GM10266 (cell line): Measurements from ENCODE around the gene PITX3.

Experiments
- DNase-seq: peaks from one replicate; pipeline ENCODE4 v3.0.0; 2012; ENCODE audit errors: extremely low spot score
- TF ChIP-seq, protein P1 (sequence below): IDR thresholded peaks from 2 replicates; pipeline ENCODE4 v1.5.1; 2012; ENCODE audit warnings: mild to moderate bottlenecking, low read depth; ENCODE audit not compliant: control insufficient read depth, insufficient read depth; ENCODE audit errors: missing control alignments

The PITX3 gene

DNA sequence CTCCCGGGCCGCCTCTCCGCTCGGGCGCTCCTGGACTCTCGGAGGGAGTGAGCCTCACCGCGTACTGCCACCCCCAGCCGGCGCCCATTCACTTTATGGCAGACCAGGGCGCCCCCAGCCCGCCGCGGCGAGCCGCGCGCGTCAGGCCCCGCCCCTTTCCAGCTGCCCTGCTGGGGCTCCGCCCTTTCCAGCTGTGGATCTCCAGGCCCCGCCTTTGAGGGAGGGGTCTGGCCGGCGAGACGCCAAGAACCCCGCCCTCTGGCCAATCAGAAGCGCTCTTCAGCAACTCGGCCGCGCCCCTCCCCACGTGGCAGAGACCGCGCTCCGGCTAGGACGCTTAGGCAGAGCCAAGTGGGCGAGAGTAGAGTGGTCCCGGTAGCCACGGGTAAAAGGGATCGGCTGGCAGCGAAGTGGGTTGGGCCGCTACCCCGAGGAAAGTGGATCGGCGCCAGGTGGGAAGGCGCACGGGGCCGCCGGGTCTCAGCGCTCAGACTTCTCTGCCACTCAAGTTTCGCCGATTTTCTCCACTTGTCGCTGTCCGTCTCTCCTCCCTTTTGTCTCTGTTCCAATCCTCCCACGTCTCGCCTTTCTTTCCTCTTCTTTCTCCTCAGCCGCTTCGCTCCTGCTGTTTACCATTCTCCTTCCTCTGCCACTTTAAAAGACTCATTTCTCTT, at the start of gene PITX3:
TSS of gene PITX3 (minus strand) at position 69 of the 674 bp plus-strand sequence. CDS start 9,432 bp downstream, outside the sequence.
- peak; percentile 98 for DNase-seq
- TF ChIP-seq, protein P1, sequence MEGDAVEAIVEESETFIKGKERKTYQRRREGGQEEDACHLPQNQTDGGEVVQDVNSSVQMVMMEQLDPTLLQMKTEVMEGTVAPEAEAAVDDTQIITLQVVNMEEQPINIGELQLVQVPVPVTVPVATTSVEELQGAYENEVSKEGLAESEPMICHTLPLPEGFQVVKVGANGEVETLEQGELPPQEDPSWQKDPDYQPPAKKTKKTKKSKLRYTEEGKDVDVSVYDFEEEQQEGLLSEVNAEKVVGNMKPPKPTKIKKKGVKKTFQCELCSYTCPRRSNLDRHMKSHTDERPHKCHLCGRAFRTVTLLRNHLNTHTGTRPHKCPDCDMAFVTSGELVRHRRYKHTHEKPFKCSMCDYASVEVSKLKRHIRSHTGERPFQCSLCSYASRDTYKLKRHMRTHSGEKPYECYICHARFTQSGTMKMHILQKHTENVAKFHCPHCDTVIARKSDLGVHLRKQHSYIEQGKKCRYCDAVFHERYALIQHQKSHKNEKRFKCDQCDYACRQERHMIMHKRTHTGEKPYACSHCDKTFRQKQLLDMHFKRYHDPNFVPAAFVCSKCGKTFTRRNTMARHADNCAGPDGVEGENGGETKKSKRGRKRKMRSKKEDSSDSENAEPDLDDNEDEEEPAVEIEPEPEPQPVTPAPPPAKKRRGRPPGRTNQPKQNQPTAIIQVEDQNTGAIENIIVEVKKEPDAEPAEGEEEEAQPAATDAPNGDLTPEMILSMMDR: peak; percentile 4

DNA sequence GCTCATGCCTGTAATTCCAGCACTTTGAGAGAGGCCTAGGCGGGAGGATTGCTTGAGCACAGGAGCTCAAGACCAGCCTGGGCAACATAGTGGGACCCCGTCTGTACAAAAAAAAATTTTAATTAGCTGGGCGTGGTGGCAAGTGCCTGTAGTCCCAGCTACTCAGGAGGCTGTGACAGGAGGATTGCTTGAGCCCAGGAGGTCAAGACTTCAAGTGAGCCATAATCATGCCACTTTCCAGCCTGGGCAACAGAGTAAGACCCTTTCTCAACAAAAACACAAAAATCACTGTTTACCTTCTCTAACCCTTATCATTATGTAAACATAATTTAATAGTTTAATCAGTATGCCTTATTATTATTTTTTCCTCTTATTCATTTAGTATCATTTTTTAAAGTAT, 48.5 kb upstream of the PITX3 start:
- DNase-seq: no peak
- TF ChIP-seq, protein P1: no peak

DNA sequence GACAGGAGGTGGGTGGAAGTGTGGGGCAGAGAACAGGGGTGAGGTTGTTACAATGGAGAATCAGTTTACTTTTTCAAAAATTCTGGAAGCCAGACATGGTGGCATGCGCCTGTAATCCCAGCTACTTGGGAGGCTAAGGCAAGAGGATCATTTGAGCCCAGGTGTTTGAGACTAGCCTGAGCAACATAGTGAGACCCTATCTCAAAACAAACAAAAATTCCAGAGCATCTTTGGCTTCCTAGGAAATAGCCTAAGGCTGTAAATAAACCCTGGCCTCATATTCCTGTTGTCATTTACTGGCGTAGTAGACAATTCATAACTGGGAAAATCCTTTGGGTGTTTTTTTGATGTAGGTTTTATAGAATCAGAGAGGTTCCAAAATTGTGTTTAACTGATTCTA, 48.0 kb upstream of the PITX3 start:
- no peak for DNase-seq
- TF ChIP-seq, protein P1: no peak

DNA sequence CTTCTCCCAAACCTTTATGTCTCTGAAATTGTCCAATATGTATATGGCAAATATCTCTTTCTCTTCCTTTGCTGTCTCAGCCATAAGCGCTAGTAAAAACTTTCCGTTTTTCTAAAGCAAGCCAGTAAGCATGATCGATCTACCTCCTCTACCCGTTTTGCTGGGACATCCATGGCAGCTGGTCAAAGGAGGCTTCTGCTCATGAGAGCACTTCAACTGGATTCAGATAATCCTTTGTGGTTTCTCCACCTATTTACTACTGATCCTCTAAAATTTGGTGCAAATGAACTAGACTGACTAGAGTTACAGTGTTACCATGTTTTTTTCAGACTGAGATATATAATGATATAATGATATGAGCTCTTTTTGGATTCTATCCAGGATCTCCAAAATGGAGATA, 46.7 kb upstream of the PITX3 start:
- DNase-seq: no peak
- TF ChIP-seq, protein P1: no peak

DNA sequence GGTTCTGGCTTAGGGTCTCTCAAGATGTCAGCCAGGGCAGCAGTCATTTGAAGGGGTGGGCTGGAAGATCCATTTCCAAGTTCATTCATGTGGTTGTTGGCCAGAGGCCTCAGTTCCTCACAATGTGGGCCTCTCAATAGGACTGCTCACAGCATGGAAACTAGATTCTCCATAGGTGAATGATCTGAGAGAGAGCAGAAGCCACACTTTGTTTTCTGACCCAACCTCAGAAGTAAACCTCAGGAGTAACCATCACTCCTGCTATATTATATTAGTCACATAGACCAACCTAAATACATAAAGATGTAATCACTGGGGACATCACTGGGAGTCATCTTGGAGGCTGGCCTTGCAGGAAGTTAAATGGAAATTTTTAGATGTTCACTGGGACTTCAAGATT, 46.2 kb upstream of the PITX3 start:
- TF ChIP-seq, protein P1: no peak
- no peak for DNase-seq

DNA sequence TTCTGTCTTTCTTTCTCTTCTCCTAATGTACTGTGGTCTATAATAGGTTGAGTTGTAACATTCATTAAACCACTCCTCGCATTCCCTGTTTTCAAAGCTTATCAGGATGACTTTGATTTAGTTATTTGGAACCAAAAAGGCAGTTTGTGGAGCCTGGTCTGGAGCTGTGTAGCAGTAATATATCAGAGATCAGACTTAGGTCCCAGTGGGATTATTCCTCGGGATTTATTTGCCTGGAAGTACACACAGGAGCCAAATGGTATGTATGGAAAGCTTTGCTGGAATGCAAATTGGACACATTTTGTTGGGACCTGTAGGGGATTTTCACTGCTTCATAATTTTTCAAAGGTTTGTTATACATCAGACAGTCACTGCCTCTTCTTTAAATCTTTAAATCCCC, 44.9 kb upstream of the PITX3 start:
- DNase-seq: no peak
- TF ChIP-seq, protein P1: no peak

DNA sequence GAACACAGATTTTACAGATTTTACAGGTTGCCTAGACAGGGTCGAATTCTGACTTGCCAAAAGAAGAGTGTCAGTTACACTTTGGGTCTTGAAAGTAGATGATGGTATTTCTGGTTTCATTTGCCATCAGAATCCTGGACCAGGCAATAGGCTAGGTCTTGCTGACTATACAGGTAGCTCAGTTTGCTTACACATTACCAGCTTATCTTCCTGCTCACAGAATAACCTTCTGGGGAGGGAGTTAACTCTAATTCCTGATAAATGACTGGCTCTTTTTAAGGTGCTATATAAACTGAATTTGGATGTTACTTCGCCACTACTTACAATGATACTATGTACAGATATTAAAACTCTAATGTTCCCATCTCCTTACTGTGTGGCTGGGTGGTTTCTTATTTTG, 43.8 kb upstream of the PITX3 start:
- no peak for DNase-seq
- TF ChIP-seq, protein P1: no peak
